NCI-H2196 treated with DMSO at 0.1 percent for 48 hours (cell line): ENCODE data around the gene ALKAL2.
"Not testable (repeated sequence)": the region's sequence is repeated elsewhere in the genome, so short reads cannot be mapped to it uniquely, and the experiment has no call there.

Experiments used
- DNase-seq: peaks from one replicate; lab custom pipeline; 2025; ENCODE audit not compliant: unreplicated experiment; lab: John Stamatoyannopoulos, UW

ALKAL2 gene, protein sequence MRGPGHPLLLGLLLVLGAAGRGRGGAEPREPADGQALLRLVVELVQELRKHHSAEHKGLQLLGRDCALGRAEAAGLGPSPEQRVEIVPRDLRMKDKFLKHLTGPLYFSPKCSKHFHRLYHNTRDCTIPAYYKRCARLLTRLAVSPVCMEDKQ

DNA sequence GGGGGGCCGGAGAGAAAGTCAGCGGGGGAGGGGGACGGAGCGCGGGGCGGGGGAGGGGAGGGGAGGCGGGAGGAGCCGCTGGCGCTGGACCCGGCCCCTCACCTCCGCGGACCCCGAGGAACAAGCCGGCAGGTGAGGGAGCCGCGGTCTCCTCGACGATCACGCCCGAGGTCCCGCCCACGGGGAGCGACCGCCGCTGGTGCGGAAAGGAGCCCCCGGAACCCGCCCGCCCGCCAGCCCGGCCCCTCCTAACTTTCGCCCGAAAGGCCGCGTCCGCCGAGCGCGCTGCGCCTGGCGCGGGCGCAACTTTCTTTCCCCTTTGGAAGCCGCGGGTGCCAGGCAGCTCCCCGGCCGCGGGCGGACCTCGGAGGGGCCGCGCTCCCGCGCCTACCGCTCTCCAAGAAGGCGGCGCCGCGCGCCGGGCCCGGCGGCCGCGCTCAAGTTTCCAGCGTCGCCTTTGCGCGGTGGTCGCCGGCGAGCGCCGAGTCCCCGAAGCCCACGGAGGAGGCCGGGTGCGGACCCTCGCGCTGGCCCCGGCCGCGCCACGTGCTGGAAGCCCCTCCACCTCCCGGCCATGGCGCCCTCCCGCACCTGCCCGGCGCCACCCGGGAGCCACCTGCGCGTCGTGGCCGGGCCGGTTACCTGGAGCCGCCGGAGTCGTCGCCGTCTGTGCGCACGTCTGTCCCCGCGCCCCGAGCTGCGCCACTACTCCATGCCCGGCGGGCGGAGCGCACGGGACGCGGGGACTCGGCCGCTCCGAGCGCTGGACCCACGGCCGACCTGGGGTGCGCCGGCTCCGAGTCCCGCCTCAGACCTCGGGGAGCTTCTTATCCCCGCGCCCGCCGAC lies at the start of gene ALKAL2:
ALKAL2 (minus strand) TSS at position 181 of the 847 bp plus-strand sequence. CDS start 256 bp downstream, outside the sequence.
- DNase-seq: no peak

DNA sequence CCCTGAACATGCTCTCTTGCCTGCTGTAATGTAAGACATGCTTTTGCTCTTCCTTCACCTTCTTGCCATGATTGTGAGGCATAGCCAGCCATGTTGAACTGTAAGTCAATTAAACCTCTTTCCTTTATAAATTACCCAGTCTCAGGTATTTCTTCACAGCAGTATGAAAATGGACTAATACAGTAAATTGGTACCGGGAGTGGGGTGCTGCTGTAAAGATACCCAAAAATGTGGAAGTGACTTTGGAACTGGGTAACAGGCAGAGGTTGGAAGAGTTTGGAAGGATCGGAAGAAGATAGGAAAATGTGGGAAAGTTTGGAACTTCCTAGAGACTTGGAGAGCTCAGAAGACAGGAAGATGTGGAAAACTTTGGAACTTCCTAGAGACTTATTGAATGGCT lies 49.1 kb upstream of the ALKAL2 start:
- not testable (repeated sequence) for DNase-seq

DNA sequence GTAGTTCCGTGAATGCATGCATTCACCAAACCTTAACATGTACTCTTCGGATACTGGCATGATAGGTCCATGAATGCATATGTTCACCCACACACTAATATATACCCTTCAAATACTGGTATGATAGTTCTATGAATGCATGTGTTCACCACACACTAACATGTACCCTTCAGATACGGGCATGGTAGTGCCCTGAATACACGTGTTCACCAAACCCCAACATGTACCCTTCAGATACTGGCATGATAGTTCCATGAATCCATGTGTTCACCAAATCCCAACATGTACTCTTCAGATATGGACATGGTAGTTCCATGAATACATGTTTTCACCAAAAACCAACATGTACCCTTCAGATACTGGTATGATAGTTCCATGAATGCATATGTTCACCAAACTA lies 48.5 kb upstream of the ALKAL2 start:
- no peak for DNase-seq

DNA sequence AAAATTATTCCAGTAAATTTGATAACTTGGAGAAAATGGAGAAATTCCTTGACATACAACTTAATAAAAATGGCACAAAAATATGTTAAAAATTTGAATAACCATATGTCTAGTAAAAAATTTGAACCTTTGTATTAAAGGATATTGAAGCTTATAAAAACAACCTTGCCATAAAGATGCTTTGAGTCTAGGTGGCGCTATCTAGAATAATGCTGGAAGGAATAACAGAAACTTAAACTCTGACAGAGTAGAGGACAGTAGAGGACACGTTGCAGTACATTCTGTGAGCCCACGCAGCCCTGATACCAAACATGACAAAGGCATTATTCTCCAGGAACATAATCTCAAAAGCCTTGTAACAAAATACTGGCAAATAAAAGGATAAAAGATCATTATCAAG lies 44.7 kb upstream of the ALKAL2 start:
- DNase-seq: no peak

DNA sequence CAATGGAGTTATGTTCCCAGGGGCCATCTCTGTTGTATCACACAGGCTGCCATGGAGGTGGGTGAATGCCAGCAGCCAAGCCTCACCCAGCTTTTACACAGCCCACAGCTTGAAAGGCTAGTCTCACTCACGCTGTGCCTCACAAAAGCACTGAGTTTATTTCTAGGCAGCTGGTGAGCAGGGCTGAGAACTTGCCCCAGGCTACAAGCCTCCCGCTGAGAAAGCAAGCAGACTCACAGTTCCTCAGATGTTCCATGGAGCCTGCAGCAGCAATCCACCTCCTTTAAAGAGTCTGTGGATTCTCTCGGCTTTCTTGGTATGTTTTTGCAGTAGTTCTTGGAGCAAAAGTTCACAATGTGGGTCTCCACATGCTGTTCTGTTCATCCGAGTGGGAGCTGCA lies 40.9 kb upstream of the ALKAL2 start:
- DNase-seq: no peak

DNA sequence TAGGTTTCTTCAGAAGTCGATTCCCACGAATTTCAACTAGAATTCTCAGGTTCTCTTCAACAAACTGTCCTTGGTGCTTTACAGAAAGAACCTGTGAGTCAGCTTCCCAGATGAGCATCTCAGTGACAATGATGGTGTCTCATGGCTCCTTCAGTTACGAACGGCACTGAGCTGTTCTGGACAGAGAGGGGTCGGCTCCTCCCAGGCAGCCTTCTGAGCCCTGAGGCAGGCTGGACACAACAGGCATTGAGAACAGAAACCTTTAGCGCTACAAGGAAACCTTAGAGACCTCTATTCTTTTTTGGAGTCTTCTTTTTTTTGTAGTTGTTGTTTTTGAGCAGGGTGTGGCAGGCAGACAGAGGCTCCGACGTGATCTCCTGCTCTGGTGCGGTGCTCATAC lies 35.1 kb upstream of the ALKAL2 start:
- no peak for DNase-seq

DNA sequence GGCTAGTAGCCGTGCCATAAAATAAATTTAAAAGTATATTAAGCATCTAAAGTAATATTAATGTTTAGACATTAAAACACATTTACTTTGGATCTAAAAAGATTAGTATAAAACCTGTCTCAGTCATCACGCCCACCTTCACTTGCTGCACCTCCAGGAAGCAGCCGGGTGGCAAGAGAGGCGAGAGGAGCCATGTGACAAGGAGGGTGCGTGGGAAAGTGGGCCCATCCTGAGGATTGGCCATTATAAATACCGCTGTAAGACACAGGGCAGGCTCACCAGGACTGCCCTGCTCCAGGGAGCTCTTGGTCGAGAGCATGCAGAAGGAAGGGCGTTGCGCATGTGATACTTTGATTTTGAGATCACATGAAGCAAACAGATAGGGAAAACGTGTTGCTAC lies 34.4 kb upstream of the ALKAL2 start:
- DNase-seq: no peak

DNA sequence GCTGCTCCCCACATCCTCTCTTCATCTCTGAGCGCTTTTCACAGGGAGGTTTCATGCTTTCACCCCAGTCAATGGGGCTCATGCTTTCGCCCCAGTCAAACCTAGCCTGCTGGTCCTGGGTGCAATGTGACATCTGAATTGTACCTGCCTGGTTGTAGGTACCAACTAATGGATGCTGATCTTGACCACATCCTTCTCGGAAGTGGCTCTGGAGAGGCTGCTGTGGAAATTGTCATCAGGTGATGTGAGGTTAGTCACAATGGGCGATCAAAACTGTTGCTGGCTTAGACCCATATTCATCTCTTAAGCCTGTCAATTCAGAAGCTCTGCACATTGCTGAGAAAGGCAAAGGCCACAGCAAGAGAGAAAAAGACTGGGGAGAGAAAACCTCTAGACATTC lies 32.7 kb upstream of the ALKAL2 start:
- DNase-seq: no peak

DNA sequence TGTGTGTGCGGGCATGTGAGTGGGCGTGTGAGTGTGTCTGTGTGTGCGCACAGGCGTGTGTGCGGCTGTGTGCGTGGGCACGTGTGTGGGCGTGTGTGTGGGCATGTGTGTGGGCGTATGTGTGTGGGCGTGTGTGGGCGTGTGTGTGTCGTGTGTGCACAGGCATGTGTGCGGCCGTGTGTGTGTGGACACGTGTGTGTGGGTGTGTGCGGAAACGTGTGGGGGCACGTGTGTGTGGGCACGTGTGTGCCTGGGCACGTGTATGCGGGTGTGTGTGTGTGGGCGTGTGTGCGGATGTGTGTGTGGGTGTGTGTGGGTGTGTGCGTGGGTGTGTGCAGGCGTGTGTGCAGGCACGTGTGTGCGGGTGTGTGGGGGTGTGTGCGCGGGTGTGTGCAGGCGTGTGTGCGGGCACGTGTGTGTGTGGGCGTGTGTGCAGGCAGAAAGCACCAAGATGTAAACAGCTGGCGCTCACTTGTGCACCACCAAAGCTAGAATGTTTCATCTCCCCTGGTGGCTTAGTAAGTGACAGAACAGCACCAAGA lies 31.2 kb upstream of the ALKAL2 start:
- DNase-seq: no peak

DNA sequence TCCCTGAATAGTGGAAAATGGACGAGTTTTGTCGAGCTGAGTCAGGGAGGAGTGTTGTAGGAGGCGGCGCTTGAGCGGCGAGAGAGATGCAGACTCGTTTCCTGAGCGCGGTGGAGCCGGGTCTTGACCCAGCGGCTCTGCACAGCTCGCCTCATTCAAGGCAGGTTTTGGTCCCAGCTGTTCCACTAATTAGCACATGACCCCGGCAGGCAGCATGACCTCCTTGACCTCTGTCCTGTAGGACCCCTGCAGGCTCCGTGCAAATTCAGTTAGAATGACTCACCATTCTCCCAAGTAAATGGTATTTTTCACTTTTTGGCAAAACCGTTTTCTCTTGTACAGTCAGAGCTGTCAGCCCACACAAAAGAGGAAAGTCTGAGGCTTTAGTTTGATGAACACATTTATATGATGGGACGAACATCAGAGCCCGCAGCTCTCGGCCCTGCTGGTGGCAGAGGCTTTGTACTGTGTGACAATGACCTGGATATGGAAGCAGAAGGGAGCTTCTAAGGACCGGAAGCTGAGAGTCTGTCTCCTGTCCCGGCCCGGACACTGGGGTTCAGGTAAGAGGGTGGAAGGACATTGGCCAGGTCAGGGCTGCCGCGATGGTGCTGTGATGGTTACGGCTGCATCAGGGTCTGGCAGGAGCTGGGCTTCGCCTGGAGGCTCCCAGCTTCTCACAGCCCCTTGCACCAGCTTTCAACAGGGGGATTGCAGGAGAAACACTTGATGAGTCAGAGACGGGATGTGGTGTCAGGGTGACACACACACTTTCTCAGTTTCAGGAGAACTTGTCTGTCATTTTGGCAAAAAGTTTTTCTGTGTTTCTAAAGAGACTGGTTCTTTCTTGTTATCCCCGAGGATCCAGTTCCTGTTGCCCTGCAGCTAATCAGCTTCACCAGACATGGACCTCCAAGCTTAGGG lies 29.9 kb upstream of the ALKAL2 start:
- no peak for DNase-seq

DNA sequence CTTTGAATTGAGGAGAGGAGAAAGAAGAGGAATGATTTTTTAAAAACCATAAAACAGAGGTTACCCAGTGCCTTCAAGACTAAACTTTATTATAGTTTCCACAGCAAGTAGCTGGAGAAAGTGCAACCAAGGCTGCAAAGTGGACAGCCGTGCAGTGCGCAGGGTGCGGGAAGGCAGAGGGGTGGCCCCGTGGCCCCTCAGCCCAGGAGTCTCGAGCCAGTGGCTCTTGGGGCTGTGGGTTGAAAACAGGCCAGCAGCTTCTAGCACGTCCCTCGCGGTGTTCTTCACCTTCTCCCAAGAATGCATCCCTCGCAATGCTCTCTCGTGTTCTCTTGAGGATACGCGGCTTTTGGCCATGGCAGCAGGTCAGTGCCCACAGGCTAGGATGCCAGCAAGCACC lies 28.5 kb upstream of the ALKAL2 start:
- no peak for DNase-seq

DNA sequence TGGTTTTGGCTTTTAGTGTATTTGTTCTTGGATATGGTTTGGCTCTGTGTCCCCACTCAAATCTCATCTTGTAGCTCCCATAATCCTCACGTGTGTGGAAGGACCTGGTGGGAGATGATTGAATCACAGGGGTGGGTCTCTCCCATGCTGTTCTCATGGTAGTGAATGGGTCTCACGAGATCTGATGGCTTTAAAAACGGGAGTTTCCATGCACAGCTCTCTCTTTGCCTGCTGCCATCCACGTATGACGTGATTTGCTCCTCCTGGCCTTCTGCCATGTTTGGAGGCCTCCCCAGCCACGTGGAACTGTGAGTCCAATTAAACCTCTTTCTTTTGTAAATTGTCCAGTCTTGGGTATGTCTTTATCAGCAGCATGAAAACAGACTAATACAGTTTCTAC lies 28.0 kb upstream of the ALKAL2 start:
- not testable (repeated sequence) for DNase-seq

DNA sequence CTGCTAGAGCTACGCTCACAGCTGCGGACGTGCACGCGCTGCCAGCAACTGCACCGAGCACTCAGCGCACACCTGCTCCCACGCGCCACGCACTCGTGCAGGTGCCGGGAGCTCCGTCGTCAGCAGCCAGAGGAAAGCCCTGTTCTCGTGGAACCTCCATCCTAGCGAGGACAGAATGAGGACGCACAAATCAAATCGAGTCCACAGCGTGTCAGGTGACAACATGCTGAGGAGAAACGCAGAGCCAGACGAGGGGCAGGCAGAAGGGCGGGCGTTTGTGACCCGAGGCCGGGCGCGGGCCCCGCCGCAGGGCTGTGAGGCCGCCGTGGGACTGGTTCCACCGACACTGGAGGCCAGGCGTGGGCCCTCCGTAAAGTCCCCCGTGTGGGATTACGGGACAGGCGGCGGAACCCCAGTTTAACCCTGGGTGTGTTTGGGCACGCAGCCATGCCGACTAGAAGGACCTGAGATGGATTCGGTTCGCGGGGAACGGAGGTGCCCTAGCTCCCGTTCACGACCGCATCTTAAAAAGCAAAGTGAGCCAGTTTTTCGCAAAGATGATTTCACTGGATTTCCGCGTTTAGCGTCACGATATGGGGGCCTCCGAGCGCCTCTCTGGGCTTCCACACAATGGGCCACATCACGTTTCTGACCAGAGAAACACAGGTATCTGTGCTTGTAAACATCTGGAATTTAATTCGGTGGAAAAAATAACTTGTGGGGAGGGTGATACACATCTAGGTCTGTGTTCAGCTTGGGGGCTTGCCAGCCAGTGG lies 26.9 kb upstream of the ALKAL2 start:
- no peak for DNase-seq

DNA sequence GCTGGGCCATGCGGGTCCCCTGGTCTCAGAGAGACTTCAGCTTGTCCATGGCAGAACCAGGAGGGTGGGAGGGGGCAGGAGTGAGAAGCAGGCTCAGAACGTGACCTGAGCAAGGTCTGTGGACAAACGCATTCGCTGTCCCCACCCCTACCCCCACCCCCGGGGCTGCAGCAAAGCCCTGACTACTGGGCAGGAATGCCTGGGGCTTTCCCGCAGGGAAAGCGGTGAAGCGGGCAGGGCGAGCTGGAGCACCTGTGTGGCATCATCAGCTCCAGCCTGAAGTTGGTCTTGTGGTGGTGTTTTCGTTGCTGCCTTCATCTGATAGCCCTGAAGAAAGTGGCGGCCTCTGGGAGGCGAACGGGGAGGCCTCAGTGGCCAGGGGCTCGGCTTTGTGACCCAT lies 26.1 kb upstream of the ALKAL2 start:
- no peak for DNase-seq

DNA sequence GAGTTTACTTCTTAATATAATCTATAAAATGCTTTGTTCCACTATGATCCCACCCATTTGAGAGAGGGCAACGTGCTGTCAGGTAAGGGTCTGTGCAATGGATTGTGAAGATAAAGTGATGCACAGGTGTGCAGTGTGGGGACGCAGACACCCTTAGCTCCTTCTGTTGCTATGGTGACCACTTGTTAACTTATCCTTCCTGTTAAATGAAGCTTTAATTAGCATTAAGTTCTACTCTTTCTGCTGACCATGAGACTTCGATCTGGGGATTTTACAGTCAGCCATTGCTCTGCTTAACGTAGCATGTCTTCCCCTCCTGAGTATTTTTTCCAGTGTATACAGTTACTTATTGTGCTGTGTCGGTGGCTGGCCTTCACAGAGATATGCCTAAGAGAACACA lies 23.1 kb upstream of the ALKAL2 start:
- DNase-seq: no peak

DNA sequence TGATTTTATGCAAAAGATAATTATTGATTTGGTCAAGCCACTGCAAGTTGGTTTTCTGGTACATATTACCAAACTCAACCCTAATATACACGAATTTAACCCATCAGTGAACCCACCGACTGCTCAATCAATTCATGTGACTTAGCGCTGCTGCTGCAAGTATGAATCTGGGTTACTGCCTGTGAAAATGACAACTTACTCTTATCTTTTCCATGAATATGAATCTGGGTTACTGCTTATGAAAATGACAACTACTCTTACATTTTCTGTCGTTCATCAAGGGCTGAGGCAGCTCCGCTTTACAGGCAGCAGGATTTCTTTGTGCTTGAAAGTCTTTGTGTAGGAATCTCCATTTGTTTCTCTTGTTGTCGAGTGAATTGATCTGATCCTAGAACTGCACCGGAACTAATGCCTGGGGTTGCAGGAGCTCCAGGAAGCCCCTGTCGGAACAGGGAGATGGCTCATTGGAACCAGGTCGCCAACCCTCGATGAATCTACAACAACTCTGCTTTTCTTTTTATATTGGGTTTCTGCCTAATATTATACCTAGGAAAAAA lies 22.1 kb upstream of the ALKAL2 start:
- no peak for DNase-seq

DNA sequence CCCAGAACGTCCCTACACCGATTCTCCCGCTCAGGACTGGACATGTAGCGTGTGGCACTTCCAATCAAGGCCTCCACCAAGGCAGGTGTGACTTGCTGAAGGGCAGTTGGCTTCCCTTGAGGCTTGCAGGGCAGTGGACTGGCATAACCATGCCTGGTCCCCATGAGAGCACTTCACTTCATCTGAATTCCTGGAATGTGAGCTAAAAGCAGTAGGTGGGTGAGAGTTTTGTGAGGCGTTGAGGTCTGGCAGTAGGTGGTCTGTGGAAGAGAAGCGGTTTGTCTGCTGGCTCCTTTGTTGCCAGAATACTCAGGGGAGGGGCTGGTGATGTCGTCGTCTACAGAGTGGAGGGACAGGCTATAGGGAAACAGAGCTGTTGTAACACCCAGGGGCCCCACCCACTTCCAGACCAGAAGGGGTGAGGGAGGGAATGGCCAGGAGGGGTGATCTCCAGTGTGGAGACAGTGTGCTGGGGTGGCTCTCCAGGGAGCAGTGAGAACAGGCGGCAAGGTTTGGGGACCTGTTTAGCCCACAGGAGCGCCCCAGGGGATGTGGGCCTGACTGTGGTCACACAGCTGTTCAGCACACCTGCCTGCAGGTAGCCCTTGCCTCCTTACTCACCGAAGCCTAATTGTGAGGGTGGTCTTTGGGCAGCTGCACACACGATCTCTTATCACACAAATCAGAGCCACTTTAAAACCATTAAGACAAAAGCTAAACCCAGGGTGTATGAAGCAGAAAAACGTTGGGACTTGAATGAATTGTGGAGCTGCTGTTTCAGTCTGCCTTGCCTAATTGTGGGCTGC lies 21.5 kb upstream of the ALKAL2 start:
- no peak for DNase-seq

DNA sequence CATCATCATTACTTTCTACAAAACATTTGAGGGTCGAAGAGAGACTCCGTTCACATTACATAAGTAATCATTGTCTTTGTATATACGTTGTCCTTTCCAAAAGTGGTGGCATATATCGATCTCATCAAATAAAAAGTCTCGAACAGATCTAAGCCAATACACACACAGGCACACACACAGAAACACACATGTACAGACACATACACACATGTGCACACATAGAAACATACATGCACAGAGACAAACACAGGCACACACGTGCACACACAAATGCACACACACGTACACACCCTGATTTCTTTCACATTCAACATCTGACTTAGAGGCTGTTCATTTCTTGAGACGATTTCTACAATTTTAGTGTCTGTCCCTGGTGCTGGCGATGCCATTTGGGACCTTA lies 17.5 kb upstream of the ALKAL2 start:
- DNase-seq: no peak

DNA sequence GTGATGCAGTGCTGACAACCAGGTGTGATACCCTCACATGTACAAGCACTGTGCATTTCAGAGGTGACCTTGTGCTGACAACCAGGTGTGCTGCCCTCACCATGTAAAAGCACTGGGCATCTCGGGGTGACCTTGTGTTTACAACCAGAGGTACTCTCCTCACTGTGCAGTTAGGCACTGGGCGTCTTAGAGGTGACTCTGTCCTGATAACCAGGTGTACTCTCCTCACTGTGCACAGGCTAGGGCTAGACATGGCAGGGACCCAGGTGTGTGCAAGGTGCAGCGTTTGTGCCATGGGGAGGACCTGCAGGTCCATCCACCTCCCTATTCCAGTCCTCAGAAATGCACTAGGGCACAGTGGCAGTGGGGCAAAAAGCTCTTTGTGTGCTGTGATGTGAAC lies 8.5 kb upstream of the ALKAL2 start:
- no peak for DNase-seq

DNA sequence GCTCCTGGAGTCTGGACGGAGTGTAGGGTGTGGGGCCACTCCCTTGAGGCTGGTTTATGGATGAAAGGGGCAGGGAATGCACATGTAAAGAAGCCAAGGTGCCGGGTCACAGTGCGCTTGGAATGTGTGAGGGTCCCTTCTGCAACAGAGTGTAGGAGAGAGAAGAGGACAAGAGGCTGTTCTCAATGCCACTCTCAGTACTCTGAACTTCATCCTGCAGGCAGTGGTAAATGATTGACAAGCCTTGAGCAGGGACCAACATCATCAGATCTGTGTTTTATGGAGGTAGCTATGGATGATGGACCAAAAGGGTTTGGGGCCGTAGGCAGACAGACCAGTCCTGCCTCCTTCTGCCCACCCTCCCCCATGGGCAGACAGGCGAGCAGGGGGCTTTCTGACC lies 7.2 kb upstream of the ALKAL2 start:
- DNase-seq: no peak
